MCF 10A (cell line): ENCODE measurements around the gene CD37. TPM values are rescaled to one million over a fixed set of nuclear protein-coding genes. Genes with fewer than 3 reads are reported as not detected.
"Not testable (repeated sequence)": the region's sequence is repeated elsewhere in the genome, so short reads cannot be mapped to it uniquely, and the experiment has no call there.

Source experiments
- BruUV-seq: library from RNA; stranded (reverse); fragments of 400-500 nt; replicated peaks from 2 replicates; lab custom pipeline; 2021; lab: Mats Ljungman, UMichigan
- CTCF ChIA-PET: fragments of 300-600 bp; sonication (Branson Sonifier 250); formaldehyde crosslinking; extraction: SDS; loops from one replicate; lab custom pipeline; 2021; ENCODE audit warnings: antibody characterized with exemption, inconsistent platforms; lab: Yijun Ruan, JAX
- POLR2A ChIA-PET: fragments of 300-600, 350-650 bp; sonication (Branson Sonifier 250); formaldehyde crosslinking; extraction: SDS; loops from one replicate; lab custom pipeline; 2020; ENCODE audit warnings: antibody characterized with exemption, inconsistent platforms; lab: Yijun Ruan, JAX
- DNase-seq: peaks from one replicate; pipeline ENCODE4 v3.0.0-alpha.2; 2018; ENCODE audit not compliant: unreplicated experiment
- H3K27ac Mint-ChIP-seq: one replicate; pipeline ENCODE4 v1.8.0; 2022; ENCODE audit warnings: mild to moderate bottlenecking, low read depth, mixed read lengths; ENCODE audit not compliant: unreplicated experiment
- H3K27me3 Mint-ChIP-seq: one replicate; pipeline ENCODE4 v1.8.0; 2022; ENCODE audit warnings: mixed read lengths; ENCODE audit not compliant: insufficient read depth, unreplicated experiment
- H3K36me3 Mint-ChIP-seq: one replicate; pipeline ENCODE4 v1.8.0; 2022; ENCODE audit warnings: mild to moderate bottlenecking, moderate library complexity, mixed read lengths; ENCODE audit not compliant: insufficient read depth, unreplicated experiment
- H3K4me1 Mint-ChIP-seq: one replicate; pipeline ENCODE4 v1.8.0; 2022; ENCODE audit warnings: mixed read lengths; ENCODE audit not compliant: insufficient read depth, unreplicated experiment
- H3K4me3 Mint-ChIP-seq: one replicate; pipeline ENCODE4 v1.8.0; 2022; ENCODE audit warnings: mild to moderate bottlenecking, moderate library complexity, mixed read lengths; ENCODE audit not compliant: unreplicated experiment
- H3K9me3 Mint-ChIP-seq: one replicate; pipeline ENCODE4 v1.8.0; 2022; ENCODE audit warnings: mixed read lengths; ENCODE audit not compliant: unreplicated experiment
- CTCF ChIP-seq: fragments of 200-600 bp; IDR thresholded peaks from one replicate; pipeline ENCODE4 v1.8.0; 2022; ENCODE audit warnings: antibody characterized with exemption, mild to moderate bottlenecking; ENCODE audit not compliant: unreplicated experiment
- intact Hi-C: fragments of 100-400 bp; cut with micrococcal nuclease; formaldehyde crosslinking; loops from 2 replicates; pipeline ENCODE4 v1.14.1; 2022
- total RNA-seq: library from RNA; stranded (reverse); gene quantifications from 2 replicates; pipeline ENCODE4 v1.2.3, GENCODE V29; 2022

The CD37 gene
- total RNA-seq, 1 experiment from 2014 or later, result not detected

GRCh38 chr19:49331616-49332055, 3.6 kb upstream of the CD37 start:
- no peak for TF ChIP-seq CTCF
- Mint-ChIP-seq H3K9me3 (no peaks in the 10 kb centered on the region), H3K36me3 (no peaks in the 10 kb centered on the region), H3K27ac (no peak overlapping the region), H3K27me3 (no peaks in the 10 kb centered on the region), H3K4me1 (peaks cover 6% of the 10 kb centered on the region), H3K4me3 (no peak overlapping the region)
- CTCF ChIA-PET, result interaction anchor here (0.6 to 1.4 kb wide), 3 partner anchors 30 to 112 kb away, joined by 3 to 6 read pairs (median 4); no protein-coding TSS in a partner anchor
- no TSS peak for BruUV-seq
- peak; percentile 76 for DNase-seq
- intact Hi-C loops, result no loop called here
- POLR2A ChIA-PET, result interaction anchor here (1.0 to 1.2 kb wide), 2 partner anchors 10 to 31 kb away, joined by 3 to 5 read pairs; partner anchors contain the start of gene TEAD2

GRCh38 chr19:49332691-49333417, 2.4 kb upstream of the CD37 start:
- DNase-seq, H3K4me1 Mint-ChIP-seq, H3K9me3 Mint-ChIP-seq, H3K36me3 Mint-ChIP-seq, H3K27me3 Mint-ChIP-seq, H3K4me3 Mint-ChIP-seq, POLR2A ChIA-PET, BruUV-seq, intact Hi-C loops, CTCF ChIA-PET, H3K27ac Mint-ChIP-seq: not testable (repeated sequence)

GRCh38 chr19:49333418-49333805, 1.8 kb upstream of the CD37 start:
- Mint-ChIP-seq H3K9me3 (no peaks in the 10 kb centered on the region), H3K36me3 (no peaks in the 10 kb centered on the region), H3K27ac (no peak overlapping the region), H3K4me3 (no peak overlapping the region), H3K4me1 (no peaks in the 10 kb centered on the region), H3K27me3 (no peaks in the 10 kb centered on the region)
- DNase-seq, result peak; percentile 22
- no TSS peak for BruUV-seq
- no peak for TF ChIP-seq CTCF
- ChIA-PET CTCF (interaction anchor here (1.3 kb wide), 1 partner anchor 109 kb away, joined by 3 read pairs; no protein-coding TSS in a partner anchor), POLR2A (no interaction called here)
- intact Hi-C loops, result no loop called here

GRCh38 chr19:49333811-49334288, 1.4 kb upstream of the CD37 start:
- Mint-ChIP-seq H3K27me3 (no peaks in the 10 kb centered on the region), H3K4me1 (peaks cover 4% of the 10 kb centered on the region), H3K27ac (no peak overlapping the region), H3K9me3 (no peaks in the 10 kb centered on the region), H3K4me3 (no peak overlapping the region), H3K36me3 (no peaks in the 10 kb centered on the region)
- POLR2A ChIA-PET, result interaction anchor here (0.7 kb wide), 1 partner anchor 12 kb away, joined by 3 read pairs; no protein-coding TSS in a partner anchor
- BruUV-seq, result no TSS peak
- TF ChIP-seq CTCF, result no peak
- CTCF ChIA-PET, result interaction anchor here (1.3 kb wide), 1 partner anchor 109 kb away, joined by 3 read pairs; no protein-coding TSS in a partner anchor
- no peak for DNase-seq
- intact Hi-C loops, result no loop called here
